ENCODE results near the gene HPS4.
A peak's percentile ranks its signal among the peaks of the same experiment; 100 is the strongest.

The HPS4 gene

DNA sequence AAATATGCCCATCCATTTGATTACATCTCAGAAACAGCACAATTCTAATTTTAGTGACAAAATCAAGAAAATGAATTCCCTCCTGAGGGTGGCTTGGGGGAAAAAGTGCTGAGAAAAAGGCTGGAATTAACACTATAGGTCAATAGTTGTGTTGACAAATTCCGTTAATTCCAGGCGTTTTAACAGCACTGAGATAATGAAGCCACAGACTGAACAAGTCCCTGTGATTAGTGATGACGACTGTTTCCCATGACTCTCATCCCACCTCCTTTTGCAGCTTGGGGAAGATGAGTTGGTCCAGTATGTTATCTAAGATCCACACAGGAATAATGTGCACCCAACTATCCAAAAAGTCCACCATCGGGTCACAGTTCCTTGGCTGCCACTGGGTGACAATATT is 12.9 kb upstream of the HPS4 start:
- DNase-seq (ENCODE audit: low spot score), result no peak

DNA sequence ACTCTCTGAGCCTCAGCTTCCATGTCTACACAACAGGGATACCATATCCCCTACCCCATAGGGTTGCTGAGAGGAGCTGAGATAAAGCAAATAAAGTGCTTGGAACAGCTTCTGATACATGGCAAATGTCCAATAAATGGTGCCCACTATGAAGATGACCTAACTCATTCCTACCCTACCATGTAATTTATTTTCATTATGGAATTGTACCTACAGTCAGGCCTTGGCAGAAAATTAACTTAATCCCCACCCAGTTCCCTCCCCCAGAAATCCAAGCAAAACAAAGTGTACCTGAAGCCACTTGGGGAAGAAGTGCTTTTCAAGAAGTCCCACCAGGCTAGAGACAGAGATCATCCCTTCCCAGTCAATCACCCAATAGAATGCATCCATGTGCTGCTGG is 10.9 kb upstream of the HPS4 start:
- DNase-seq (ENCODE audit: low spot score), result no peak

DNA sequence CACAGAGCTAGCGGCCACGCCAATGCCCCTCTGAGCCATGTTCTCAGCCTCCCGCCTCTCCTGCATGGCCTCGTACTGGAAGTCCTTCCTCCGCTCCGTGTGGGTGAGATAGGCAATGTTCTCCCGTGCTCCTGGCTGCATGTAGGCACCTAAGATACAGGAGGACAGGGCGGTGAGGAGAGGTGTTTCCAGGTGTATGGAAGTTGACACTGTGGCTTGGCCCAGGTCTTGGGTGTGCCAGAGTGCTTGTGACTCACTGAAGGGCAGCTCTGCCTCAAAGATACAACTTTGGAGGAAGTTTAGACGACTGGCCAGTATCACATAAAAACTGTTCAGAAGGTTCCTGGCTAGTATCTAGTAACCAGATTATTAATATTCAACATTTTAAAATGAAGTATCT is 8.6 kb upstream of the HPS4 start:
- no peak for DNase-seq (ENCODE audit: low spot score)

DNA sequence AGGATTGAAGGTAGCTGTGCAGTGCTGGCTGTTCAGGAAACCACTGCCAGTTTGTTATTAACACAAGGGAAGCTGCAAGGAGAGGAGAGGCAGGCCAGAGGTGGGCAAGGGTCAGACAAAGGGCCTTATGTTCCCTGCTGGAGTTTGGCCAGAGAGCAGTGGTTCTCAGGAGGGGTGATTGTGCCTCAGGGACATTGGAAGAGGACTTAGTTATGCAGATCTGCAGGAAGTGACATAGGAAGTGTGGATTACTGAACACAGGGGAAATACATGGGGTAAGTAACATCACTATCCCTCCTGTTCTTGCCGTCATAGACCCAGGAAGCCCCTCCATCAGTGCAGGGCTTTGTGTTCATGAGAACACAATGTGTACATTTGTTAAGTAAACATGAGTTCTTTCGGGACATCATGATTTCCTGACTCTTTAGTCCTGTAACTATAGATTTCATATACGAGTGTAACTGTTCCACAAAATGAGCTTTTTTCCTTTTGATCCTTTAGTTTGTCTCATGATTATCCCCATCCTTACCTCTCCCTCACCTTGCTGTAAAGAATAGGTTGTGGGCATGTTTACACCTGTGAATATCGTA is 6.0 kb upstream of the HPS4 start:
- DNase-seq (ENCODE audit: low spot score), result no peak

GRCh38 chr22:26487996-26488395 is 4.4 kb upstream of the HPS4 start:
- no peak for DNase-seq (ENCODE audit: low spot score)

DNA sequence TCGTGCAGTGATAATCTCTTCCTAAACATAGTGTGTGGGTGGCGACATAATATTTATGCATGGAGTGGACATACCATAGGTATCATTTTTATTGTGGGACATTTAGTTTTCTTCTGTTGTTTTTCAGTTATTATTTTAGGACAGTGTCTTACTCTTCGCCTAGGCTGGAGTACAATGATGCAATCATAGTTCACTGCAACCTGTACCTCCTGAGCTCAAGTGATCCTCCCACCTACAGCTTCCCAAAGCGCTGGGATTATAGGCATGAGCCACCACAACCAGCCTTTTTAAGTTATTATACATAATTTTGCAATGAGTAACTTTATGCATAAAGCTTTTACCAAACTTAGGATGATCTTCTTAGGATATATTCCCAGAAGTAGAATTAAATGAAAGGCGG is 2.8 kb upstream of the HPS4 start:
- DNase-seq (ENCODE audit: low spot score), result no peak

- no peak for DNase-seq (ENCODE audit: low spot score)
Observed at GRCh38 chr22:26485806-26486390, 2.3 kb upstream of the HPS4 start.

GRCh38 chr22:26485013-26485412 is 1.4 kb upstream of the HPS4 start:
- DNase-seq (ENCODE audit: low spot score), result peak; percentile 32

GRCh38 chr22:26484360-26484706 is 750 bp upstream of the HPS4 start:
- no peak for DNase-seq (ENCODE audit: low spot score)

DNA sequence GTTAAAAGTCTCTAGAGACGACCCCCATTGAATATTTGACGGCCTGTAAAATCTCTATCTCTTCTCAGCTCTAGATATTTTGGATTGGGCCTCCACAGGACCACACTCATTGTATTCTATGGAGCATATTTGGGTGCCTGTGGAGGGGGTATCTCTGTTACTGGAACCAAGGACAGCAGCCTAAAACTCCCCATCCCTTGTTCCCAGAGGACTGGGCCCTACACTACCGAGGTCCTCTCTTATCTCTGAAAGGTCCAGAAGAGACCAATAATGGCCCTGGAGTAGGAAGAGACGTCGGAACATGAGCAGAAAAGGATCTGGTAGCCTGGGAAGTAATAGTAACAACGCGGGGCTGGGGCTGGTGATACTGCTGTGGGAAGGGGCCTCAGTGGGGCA is 542 bp downstream of the HPS4 start:
- DNase-seq (ENCODE audit: low spot score), result peak; percentile 21

DNA sequence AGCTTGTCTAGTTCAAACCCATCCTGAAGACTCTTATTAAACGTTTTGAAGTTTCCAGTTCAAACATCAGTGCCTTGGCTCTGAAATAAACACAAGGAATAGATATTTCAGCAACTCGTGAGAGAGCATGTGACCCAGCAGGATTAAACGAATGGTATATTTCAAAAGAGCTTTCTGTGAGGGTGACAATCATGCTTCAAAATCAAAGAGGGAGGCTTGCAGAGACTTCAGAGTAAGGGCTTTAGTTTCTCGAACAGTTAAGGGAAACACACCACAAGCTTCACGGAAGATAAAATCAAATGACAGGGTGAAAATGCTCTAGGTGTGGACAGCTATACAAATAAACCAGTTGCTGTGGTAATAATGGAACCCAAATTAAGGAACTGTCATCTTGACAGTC is 1.4 kb downstream of the HPS4 start:
- no peak for DNase-seq (ENCODE audit: low spot score)

DNA sequence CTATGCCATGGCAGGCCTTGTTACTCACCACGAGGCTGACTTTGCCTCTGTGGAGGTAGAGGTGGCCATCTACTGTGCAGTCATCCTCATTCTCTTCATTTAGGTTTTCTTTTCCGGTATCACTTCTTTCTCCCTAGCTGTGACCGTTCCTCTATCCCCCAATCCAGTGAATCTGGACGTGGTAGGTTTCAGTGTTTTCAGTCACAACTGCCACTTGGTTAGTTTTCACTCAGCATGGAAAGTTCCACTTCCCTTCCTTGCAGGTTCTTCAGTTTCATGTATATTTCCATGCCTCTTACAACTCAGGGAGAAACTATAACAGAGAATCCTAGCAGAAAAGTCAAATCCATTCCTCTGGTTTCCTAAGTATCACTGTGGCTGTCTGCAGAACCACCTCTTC is 1.9 kb downstream of the HPS4 start:
- DNase-seq (ENCODE audit: low spot score), result no peak

- no peak for DNase-seq (ENCODE audit: low spot score)
Observed at GRCh38 chr22:26481112-26481693, 2.4 kb downstream of the HPS4 start.

GRCh38 chr22:26480611-26480932 is 3.0 kb downstream of the HPS4 start:
- no peak for DNase-seq (ENCODE audit: low spot score)

- no peak for DNase-seq (ENCODE audit: low spot score)
Observed at GRCh38 chr22:26479792-26480610, 3.6 kb downstream of the HPS4 start.

- DNase-seq (ENCODE audit: low spot score), result no peak
Observed at GRCh38 chr22:26479043-26479791, 4.4 kb downstream of the HPS4 start.

DNA sequence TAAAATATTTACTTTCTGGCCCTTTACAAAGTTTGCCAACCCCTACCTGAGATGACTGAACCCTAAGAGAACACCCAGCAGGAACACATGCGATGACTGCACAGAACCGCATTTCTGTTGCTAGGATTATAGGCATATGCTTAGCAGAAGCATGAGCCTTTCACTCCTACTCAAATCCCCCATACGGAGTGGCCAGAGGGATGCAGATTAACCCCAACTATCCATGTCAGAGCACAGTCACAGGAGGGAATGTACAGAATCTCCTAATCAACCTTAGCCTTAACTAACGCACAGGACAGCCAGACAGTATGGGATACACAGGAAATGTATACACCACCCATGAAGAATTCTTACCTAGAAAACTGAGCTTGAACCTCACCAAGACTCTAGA is 6.2 kb downstream of the HPS4 start:
- DNase-seq (ENCODE audit: low spot score), result no peak

- no peak for DNase-seq (ENCODE audit: low spot score)
Observed at GRCh38 chr22:26476705-26477340, 6.8 kb downstream of the HPS4 start.

GRCh38 chr22:26474682-26475081 is 8.9 kb downstream of the HPS4 start:
- DNase-seq (ENCODE audit: low spot score), result no peak

DNA sequence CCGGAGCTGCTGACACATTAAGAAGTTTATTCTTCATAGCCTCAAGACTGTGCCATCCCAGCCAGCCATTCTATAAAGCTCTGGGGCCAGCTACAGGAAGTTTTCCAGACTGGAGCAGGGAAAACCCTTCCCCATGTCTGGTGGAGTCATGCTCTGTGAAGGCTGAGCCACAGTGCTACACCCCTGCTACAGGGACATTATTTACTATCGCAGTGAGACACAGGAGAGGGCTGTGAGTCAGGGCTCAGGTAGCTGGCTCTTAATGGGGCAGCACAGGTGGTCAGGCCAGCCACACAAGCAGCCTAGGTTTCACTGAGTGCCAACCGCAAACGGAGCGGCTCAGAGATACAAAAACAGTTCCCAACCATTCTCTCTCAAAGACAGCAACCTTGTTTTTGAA is 12.1 kb downstream of the HPS4 start:
- DNase-seq (ENCODE audit: low spot score), result peak; percentile 82

DNA sequence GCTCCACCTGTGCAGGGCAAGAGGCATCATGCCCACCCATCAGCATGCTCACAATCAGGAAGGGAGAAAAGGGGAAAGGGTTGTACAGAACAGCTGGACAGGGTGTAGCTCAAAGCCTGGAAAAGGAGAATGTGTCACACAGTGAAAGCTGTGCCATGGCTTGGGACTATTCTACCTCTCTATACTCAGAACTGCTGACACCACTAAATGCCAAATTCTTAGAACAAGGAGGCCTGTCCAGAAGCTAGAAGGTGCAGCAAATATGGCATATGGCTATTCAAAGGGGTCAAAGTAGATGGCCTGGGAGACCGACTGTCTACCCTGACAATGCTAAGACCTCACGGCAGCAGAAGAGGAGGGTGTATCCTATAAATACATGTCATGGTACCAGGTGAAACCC is 12.8 kb downstream of the HPS4 start:
- no peak for DNase-seq (ENCODE audit: low spot score)

- DNase-seq (ENCODE audit: low spot score), result peak; percentile 41
Observed at GRCh38 chr22:26466196-26466595, 17.4 kb downstream of the HPS4 start.
